T-cell (primary cell): Measurements from ENCODE around the gene BHLHA15. TPM values are rescaled to one million over a fixed set of nuclear protein-coding genes. Genes with fewer than 3 reads are reported as not detected.

Experiments used
- ATAC-seq, 4 experiments: fragments of 200-7000 bp in 3 of 4; fragments of 150-1000 bp in 1 of 4; cut with Tn5 transposase; replicated peaks in 1 of 4; 1 replicate in 3 of 4; 2 replicates in 1 of 4; pipeline ENCODE4 v1.10.0; 2021; ENCODE audit warnings: moderate library complexity in 3 of 4, mild to moderate bottlenecking in 2 of 4, moderate number of reproducible peaks in 1 of 4
- CTCF ChIA-PET, 2 donors: fragments of 300-600 bp; sonication (Branson Sonifier 250); formaldehyde crosslinking; loops; one replicate each; lab custom pipeline; 2022; ENCODE audit warnings: antibody characterized with exemption in 2 of 2; lab: Charles Lee
- POLR2A ChIA-PET, 2 donors: fragments of 300-600 bp; sonication (Branson Sonifier 250); formaldehyde crosslinking; loops; one replicate each; lab custom pipeline; 2022; ENCODE audit warnings: antibody characterized with exemption in 2 of 2; lab: Charles Lee
- DNase-seq, 35 experiments: peaks; one replicate each; pipeline versions ENCODE4 v3.0.0 to v3.0.0-alpha.2; 2013 to 2023
- H3K27ac ChIP-seq: one replicate; pipeline ENCODE4 v1.5.1; 2013; ENCODE audit warnings: low read length
- H3K27me3 ChIP-seq, 2 experiments: replicated peaks in 1 of 2; 1 replicate in 1 of 2; 2 replicates in 1 of 2; pipeline versions ENCODE4 v1.6.1 to v1.7.0; 2013; ENCODE audit warnings: low read length in 1 of 2, mixed read lengths in 1 of 2; ENCODE audit not compliant: control insufficient read depth in 2 of 2, insufficient read depth in 2 of 2; ENCODE audit errors: extremely low read depth in 1 of 2
- H3K36me3 ChIP-seq, 2 donors: 1 replicate in 1 of 2; 2 replicates in 1 of 2; pipeline versions ENCODE4 v1.6.1 to v1.7.0; 2013; ENCODE audit warnings: low read length in 1 of 2; ENCODE audit not compliant: control insufficient read depth in 2 of 2, insufficient read depth in 1 of 2; ENCODE audit errors: extremely low read depth in 1 of 2
- H3K4me1 ChIP-seq, 2 experiments: 1 replicate in 1 of 2; 2 replicates in 1 of 2; pipeline versions ENCODE4 v1.6.1 to v1.7.0; 2013; ENCODE audit warnings: low read length in 2 of 2, mixed read lengths in 1 of 2; ENCODE audit not compliant: insufficient read depth in 2 of 2, control insufficient read depth in 1 of 2; ENCODE audit errors: extremely low read depth in 1 of 2
- H3K4me3 ChIP-seq, 2 donors: 1 replicate in 1 of 2; 2 replicates in 1 of 2; pipeline versions ENCODE4 v1.5.1 to v1.7.0; 2013; ENCODE audit warnings: mild to moderate bottlenecking in 2 of 2, low read length in 1 of 2, moderate library complexity in 1 of 2; ENCODE audit not compliant: control insufficient read depth in 1 of 2; ENCODE audit errors: extremely low read depth in 1 of 2
- H3K9me3 ChIP-seq: 2 replicates; pipeline ENCODE4 v1.7.0; 2013
- H3K27ac Mint-ChIP-seq, 2 donors: one replicate each; pipeline ENCODE4 v1.8.0; 2020 to 2021; ENCODE audit warnings: mild to moderate bottlenecking in 2 of 2, mixed read lengths in 2 of 2
- H3K27me3 Mint-ChIP-seq, 2 donors: one replicate each; pipeline ENCODE4 v1.8.0; 2021 to 2022; ENCODE audit warnings: mixed read lengths in 2 of 2
- H3K36me3 Mint-ChIP-seq: one replicate; pipeline ENCODE4 v1.8.0; 2021; ENCODE audit warnings: mixed read lengths
- H3K4me1 Mint-ChIP-seq, 3 donors: one replicate each; pipeline ENCODE4 v1.8.0; 2020 to 2022; ENCODE audit warnings: mixed read lengths in 3 of 3, mild to moderate bottlenecking in 1 of 3
- H3K4me3 Mint-ChIP-seq, 3 donors: one replicate each; pipeline ENCODE4 v1.8.0; 2020 to 2022; ENCODE audit warnings: mild to moderate bottlenecking in 3 of 3, mixed read lengths in 3 of 3, moderate library complexity in 3 of 3
- H3K9me3 Mint-ChIP-seq, 3 donors: one replicate each; pipeline ENCODE4 v1.8.0; 2020 to 2022; ENCODE audit warnings: mixed read lengths in 3 of 3
- WGBS: methylation state at CpG from one replicate; pipeline ENCODE4 v1.1.5; 2013; ENCODE audit warnings: missing lambda C conversion rate; ENCODE audit not compliant: insufficient coverage; 5-methylcytosine and 5-hydroxymethylcytosine counted together
- total RNA-seq, 35 experiments: library from RNA in 6 of 35; stranded (reverse) in 6 of 35; fragments of 120-200 nt in 1 of 35; gene quantifications; one replicate each; pipeline versions ENCODE4 v1.2.1 to v1.2.4 and lab custom pipeline; 2013 to 2026

The BHLHA15 gene
- total RNA-seq, 5 donors from 2014 or later (not counting 1 experiment from before 2014, with no cell fraction given) = 0.55 TPM; not detected in 4

DNA sequence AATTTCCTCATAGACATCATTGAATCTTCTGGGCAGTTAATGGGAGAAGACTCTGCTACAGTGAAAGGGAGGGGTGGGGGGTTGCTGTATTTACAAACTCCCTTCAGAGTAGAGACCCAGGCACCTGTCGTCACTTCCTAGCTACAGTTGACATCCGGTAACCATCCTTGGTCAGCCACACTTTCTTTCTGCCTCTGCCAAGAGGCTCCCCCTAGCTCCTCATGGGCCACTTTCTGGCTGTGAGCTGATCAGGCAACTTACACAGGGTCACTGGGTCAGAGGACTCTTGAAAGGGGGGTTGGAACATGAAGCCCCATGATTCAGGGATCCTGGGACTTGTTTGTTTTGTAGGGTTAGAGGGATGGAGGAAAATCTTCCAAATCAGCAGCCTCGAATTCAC is 39.5 kb downstream of the BHLHA15 start:
- H3K9me3 Mint-ChIP-seq = no peaks in the 10 kb centered on the region
- peak overlapping the region; percentile 87 to 96 (median 94) for H3K4me3 Mint-ChIP-seq
- H3K36me3 Mint-ChIP-seq = peaks cover 15% of the 10 kb centered on the region
- peak; percentile 20 to 34 (median 32) for ATAC-seq
- peak overlapping the region; percentile 94 to 98 for H3K27ac Mint-ChIP-seq
- no peaks in the 10 kb centered on the region for H3K27me3 Mint-ChIP-seq
- Histone ChIP-seq H3K4me3 (peak overlapping the region; percentile 66 to 91), H3K27me3 (no peaks in the 10 kb centered on the region), H3K36me3 (peaks cover 0 to 9% of the 10 kb centered on the region in 2 donors), H3K9me3 (no peaks in the 10 kb centered on the region), H3K4me1 (peaks cover 25 to 68% of the 10 kb centered on the region in 2 experiments), H3K27ac (peak overlapping the region; percentile 86)
- peaks cover 61 to 72% (median 66%) of the 10 kb centered on the region in 3 donors for H3K4me1 Mint-ChIP-seq
- no CpG with 5 or more reads among the region's 3 CpGs for WGBS
- peak; percentile 25 to 74 (median 56) for DNase-seq
- ChIA-PET CTCF (interaction anchor here (0.6 to 1.3 kb wide), 7 partner anchors 9 to 629 kb away, joined by 3 to 6 read pairs (median 4); no protein-coding TSS in a partner anchor), POLR2A (interaction anchor here (0.6 to 1.3 kb wide), 6 partner anchors 16 to 1767 kb away, joined by 3 to 15 read pairs (median 4); no protein-coding TSS in a partner anchor)

DNA sequence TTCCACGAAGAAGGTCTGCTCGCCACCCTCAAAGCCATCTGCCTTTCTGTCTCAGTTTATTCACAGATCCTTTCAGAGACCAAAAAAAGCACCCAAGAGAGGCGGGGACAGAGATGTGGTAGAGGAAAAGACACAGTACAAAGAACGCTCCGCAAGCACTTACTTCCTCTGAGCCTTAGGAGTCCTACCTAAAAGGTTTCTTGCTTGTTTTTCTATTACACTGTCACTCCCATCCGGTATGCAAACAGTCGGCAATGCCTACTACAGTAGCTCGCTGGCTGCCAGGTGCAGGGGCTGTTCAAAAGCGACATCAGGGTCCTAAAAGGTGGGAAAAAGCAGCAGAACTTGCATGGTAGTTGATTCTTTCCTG is 40.0 kb downstream of the BHLHA15 start:
- Histone ChIP-seq H3K9me3 (no peaks in the 10 kb centered on the region), H3K4me1 (peaks cover 25 to 66% of the 10 kb centered on the region in 2 experiments), H3K27me3 (no peaks in the 10 kb centered on the region), H3K36me3 (peaks cover 0 to 8% of the 10 kb centered on the region in 2 donors), H3K4me3 (peak overlapping the region; percentile 66 to 91), H3K27ac (peak overlapping the region; percentile 86)
- CTCF ChIA-PET = interaction anchor here (0.7 to 1.2 kb wide), 5 partner anchors 29 to 629 kb away, joined by 3 to 4 read pairs (median 3); no protein-coding TSS in a partner anchor
- 0% methylated on average over 5 of the region's 9 CpGs for WGBS
- Mint-ChIP-seq H3K36me3 (peaks cover 16% of the 10 kb centered on the region), H3K4me1 (peaks cover 63 to 68% (median 67%) of the 10 kb centered on the region in 3 donors), H3K4me3 (peak overlapping the region; percentile 87 to 96 (median 94)), H3K27me3 (no peaks in the 10 kb centered on the region), H3K9me3 (no peaks in the 10 kb centered on the region), H3K27ac (peak overlapping the region; percentile 94 to 98)
- POLR2A ChIA-PET = interaction anchor here in 1 of 2 donors (0.6 to 1.3 kb wide), 2 partner anchors 9 to 29 kb away, joined by 4 to 8 read pairs; no protein-coding TSS in a partner anchor
- peak in 34 of 35 experiments; percentile 42 to 82 (median 65) for DNase-seq
- peak; percentile 70 to 75 (median 72) for ATAC-seq

DNA sequence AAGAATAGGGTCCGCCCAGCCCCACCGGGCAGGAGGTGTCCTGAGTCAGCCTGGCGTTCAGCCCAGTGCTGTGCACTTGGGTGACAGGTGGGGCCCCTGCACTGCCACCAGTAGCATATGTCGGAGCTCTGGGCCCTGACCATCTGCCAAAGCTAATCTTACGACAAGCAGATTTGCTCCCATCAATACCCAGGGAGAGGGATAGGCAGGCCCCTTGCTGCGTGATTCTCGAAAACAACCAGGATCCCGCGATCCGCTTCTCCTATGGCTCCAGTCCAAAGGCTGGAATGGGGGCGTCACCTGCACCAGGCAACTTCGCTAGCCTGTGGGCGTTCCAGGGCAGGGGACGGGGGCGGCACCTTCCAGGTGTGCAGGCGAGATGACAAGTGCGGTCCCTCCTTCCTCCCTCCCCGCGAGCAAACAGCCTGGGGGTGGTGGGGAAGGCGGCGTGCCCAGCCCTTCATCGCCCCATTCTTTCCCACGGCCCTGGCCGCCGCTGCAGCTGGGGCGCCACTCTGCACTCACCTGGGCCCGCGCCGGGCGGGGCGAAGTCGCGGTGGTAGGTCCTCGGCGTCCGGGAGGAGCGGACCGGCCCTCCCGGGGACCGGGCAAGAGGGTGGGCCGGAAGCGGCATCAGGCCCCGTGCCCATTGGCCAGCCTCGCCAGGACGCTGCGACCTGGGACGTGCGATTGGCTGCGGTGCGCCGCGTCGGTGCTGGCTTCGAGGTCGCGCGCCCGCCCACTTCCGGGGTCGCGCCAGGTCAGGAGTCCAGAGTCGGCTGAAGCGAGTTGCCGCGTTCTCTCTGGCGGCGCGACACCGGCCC is 40.6 kb downstream of the BHLHA15 start, which contains the start of gene TECPR1:
TSS of gene TECPR1 (minus strand) at position 632 of the 824 bp plus-strand sequence. CDS start 6,086 bp downstream, outside the sequence.
- CTCF ChIA-PET = interaction anchor here in 1 of 2 donors (0.7 kb wide), 1 partner anchor 29 kb away, joined by 3 read pairs; no protein-coding TSS in a partner anchor

DNA sequence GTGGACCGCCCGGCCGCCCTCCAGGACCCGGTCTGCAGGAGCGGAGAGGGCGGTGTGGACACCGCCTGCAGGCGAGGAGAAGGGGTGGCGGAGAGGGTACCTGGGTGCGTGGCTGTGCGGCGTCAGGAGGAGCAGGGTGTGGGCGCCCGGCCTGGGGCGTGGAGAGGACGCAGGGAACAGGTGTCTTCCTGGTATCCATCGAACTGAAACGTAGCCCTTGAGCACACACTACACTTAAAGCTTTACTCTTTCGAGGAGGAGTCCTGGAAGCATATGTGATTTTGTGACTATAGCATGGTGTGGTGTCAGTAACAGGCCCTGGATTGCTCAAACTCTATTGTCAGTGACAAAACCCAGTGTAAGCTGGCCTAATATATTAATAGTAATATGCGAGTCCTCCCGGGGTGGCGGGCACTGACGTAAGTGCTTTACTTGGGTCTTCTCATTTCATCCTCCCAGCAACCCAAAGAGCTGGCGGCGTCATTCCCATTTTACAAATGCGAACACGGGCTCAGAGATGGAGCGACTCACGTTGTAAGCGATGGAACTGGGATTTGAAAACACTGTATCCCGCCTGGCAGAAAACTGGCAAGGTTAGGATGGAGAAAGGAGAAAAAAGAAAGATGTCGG is 41.3 kb downstream of the BHLHA15 start:
- WGBS = 33% methylated on average over 24 of the region's 32 CpGs
- H3K27me3 ChIP-seq = no peaks in the 10 kb centered on the region
- POLR2A ChIA-PET = interaction anchor here (0.6 kb wide), 2 partner anchors 17 to 621 kb away, joined by 3 read pairs; no protein-coding TSS in a partner anchor
- CTCF ChIA-PET = interaction anchor here (0.6 to 1.1 kb wide), 2 partner anchors 28 to 84 kb away, joined by 3 read pairs; no protein-coding TSS in a partner anchor
- H3K27me3 Mint-ChIP-seq = no peaks in the 10 kb centered on the region
- H3K36me3 Mint-ChIP-seq = peaks cover 26% of the 10 kb centered on the region
- H3K9me3 Mint-ChIP-seq = no peaks in the 10 kb centered on the region
- H3K4me3 Mint-ChIP-seq = peak overlapping the region; percentile 87 to 96 (median 94)
- peak; percentile 17 to 26 (median 22) for ATAC-seq
- peaks cover 25 to 61% of the 10 kb centered on the region in 2 experiments for H3K4me1 ChIP-seq
- peaks cover 60 to 68% (median 64%) of the 10 kb centered on the region in 3 donors for H3K4me1 Mint-ChIP-seq
- no peaks in the 10 kb centered on the region for H3K9me3 ChIP-seq
- H3K36me3 ChIP-seq = peaks cover 5 to 11% of the 10 kb centered on the region in 2 donors
- DNase-seq = no peak
- H3K4me3 ChIP-seq = peak overlapping the region; percentile 66 to 91
- H3K27ac Mint-ChIP-seq = peak overlapping the region; percentile 94 to 98
- H3K27ac ChIP-seq = peak overlapping the region; percentile 64

More for the DNA sequence above, 40.6 kb downstream of the BHLHA15 start, which contains the start of gene TECPR1:
- POLR2A ChIA-PET = interaction anchor here (0.6 kb wide), 2 partner anchors 9 to 16 kb away, joined by 3 to 4 read pairs; no protein-coding TSS in a partner anchor
- peaks cover 22% of the 10 kb centered on the region for H3K36me3 Mint-ChIP-seq
- DNase-seq (peak; percentile 67 to 91 (median 79)), ATAC-seq (peak; percentile 81 to 84 (median 82))
- H3K27ac Mint-ChIP-seq = peak within 1 kb of the TSS; percentile 94 to 98
- Histone ChIP-seq H3K4me3 (peak within 1 kb of the TSS; percentile 66 to 91), H3K9me3 (no peaks in the 10 kb centered on the region), H3K4me1 (peaks cover 25 to 66% of the 10 kb centered on the region in 2 experiments), H3K27me3 (no peaks in the 10 kb centered on the region), H3K27ac (peak within 1 kb of the TSS; percentile 86), H3K36me3 (peaks cover 2 to 12% of the 10 kb centered on the region in 2 donors)
- WGBS = under 1% methylated on average over 57 of the region's 69 CpGs
- H3K9me3 Mint-ChIP-seq = no peaks in the 10 kb centered on the region
- H3K4me3 Mint-ChIP-seq = peak within 1 kb of the TSS; percentile 87 to 96 (median 94)
- no peaks in the 10 kb centered on the region for H3K27me3 Mint-ChIP-seq
- peaks cover 65 to 73% (median 68%) of the 10 kb centered on the region in 3 donors for H3K4me1 Mint-ChIP-seq

DNA sequence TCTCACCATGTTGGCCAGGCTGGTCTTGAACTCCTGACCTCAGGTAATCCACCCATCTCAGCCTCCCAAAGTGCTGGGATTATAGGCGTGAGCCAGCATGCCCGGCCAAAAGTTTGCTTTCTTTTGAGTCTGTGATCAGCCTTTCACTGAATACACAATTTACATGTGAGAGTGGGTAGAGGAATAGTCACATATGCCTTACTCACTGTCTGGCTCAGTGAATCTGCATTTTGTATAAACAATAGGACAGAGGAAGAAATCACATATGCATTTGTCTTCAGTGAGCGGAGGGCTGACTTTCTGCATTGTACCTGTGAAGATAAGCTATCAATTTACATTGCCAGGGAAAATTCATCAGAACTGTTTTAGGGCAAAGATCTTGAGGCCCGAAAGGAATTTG is 43.3 kb downstream of the BHLHA15 start:
- H3K36me3 Mint-ChIP-seq = peaks cover 26% of the 10 kb centered on the region
- Histone ChIP-seq H3K27ac (no peak overlapping the region), H3K9me3 (no peaks in the 10 kb centered on the region), H3K27me3 (no peaks in the 10 kb centered on the region), H3K4me3 (no peak overlapping the region), H3K36me3 (peaks cover 8 to 11% of the 10 kb centered on the region in 2 donors), H3K4me1 (peaks cover 16 to 41% of the 10 kb centered on the region in 2 experiments)
- no peak for DNase-seq
- no CpG with 5 or more reads among the region's 4 CpGs for WGBS
- peak overlapping the region in 1 of 2 donors; percentile 48 for H3K27ac Mint-ChIP-seq
- ChIA-PET POLR2A (no interaction called here), CTCF (interaction anchor here (0.7 kb wide), 2 partner anchors 9 to 826 kb away, joined by 3 to 8 read pairs; no protein-coding TSS in a partner anchor)
- H3K4me3 Mint-ChIP-seq = peak overlapping the region in 1 of 3 donors; percentile 15
- H3K4me1 Mint-ChIP-seq = peaks cover 46 to 51% (median 46%) of the 10 kb centered on the region in 3 donors
- no peaks in the 10 kb centered on the region for H3K9me3 Mint-ChIP-seq
- ATAC-seq = no peak
- no peaks in the 10 kb centered on the region for H3K27me3 Mint-ChIP-seq
